ENCODE data around the gene KIRREL3.

The KIRREL3 gene

GRCh38 chr11:126782810-126783209, 217.8 kb downstream of the KIRREL3 start:
- DNase-seq (ENCODE audit: low spot score), result no peak

GRCh38 chr11:126781942-126782341, 218.6 kb downstream of the KIRREL3 start:
- no peak for DNase-seq (ENCODE audit: low spot score)

- DNase-seq (ENCODE audit: low spot score), result no peak
Measured at GRCh38 chr11:126776119-126776518, 224.5 kb downstream of the KIRREL3 start.

- no peak for DNase-seq (ENCODE audit: low spot score)
Measured at GRCh38 chr11:126772267-126772666, 228.3 kb downstream of the KIRREL3 start.

- no peak for DNase-seq (ENCODE audit: low spot score)
Measured at GRCh38 chr11:126768702-126769101, 231.9 kb downstream of the KIRREL3 start.

GRCh38 chr11:126766440-126766839, 234.1 kb downstream of the KIRREL3 start:
- DNase-seq (ENCODE audit: low spot score), result no peak

- no peak for DNase-seq (ENCODE audit: low spot score)
Measured at GRCh38 chr11:126765196-126765595, 235.4 kb downstream of the KIRREL3 start.

GRCh38 chr11:126764231-126764630, 236.3 kb downstream of the KIRREL3 start:
- no peak for DNase-seq (ENCODE audit: low spot score)

GRCh38 chr11:126756855-126757254, 243.7 kb downstream of the KIRREL3 start:
- DNase-seq (ENCODE audit: low spot score), result no peak

GRCh38 chr11:126756421-126756820, 244.1 kb downstream of the KIRREL3 start:
- DNase-seq (ENCODE audit: low spot score), result no peak

- no peak for DNase-seq (ENCODE audit: low spot score)
Measured at GRCh38 chr11:126755526-126755925, 245.0 kb downstream of the KIRREL3 start.

GRCh38 chr11:126754591-126755426, 245.8 kb downstream of the KIRREL3 start:
- DNase-seq (ENCODE audit: low spot score), result no peak

- no peak for DNase-seq (ENCODE audit: low spot score)
Measured at GRCh38 chr11:126753990-126754389, 246.6 kb downstream of the KIRREL3 start.

GRCh38 chr11:126751242-126751641, 249.3 kb downstream of the KIRREL3 start:
- no peak for DNase-seq (ENCODE audit: low spot score)

GRCh38 chr11:126748793-126749192, 251.8 kb downstream of the KIRREL3 start:
- DNase-seq (ENCODE audit: low spot score), result no peak

- DNase-seq (ENCODE audit: low spot score), result no peak
Measured at GRCh38 chr11:126748100-126748791, 252.3 kb downstream of the KIRREL3 start.

GRCh38 chr11:126747315-126747714, 253.3 kb downstream of the KIRREL3 start:
- DNase-seq (ENCODE audit: low spot score), result no peak

- no peak for DNase-seq (ENCODE audit: low spot score)
Measured at GRCh38 chr11:126746443-126746842, 254.1 kb downstream of the KIRREL3 start.

- DNase-seq (ENCODE audit: low spot score), result no peak
Measured at GRCh38 chr11:126744699-126745098, 255.9 kb downstream of the KIRREL3 start.

- DNase-seq (ENCODE audit: low spot score), result no peak
Measured at GRCh38 chr11:126743628-126744027, 256.9 kb downstream of the KIRREL3 start.

GRCh38 chr11:126742582-126742981, 258.0 kb downstream of the KIRREL3 start:
- DNase-seq (ENCODE audit: low spot score), result no peak

- DNase-seq (ENCODE audit: low spot score), result no peak
Measured at GRCh38 chr11:126740846-126741245, 259.7 kb downstream of the KIRREL3 start.

GRCh38 chr11:126739499-126740145, 260.9 kb downstream of the KIRREL3 start:
- DNase-seq (ENCODE audit: low spot score), result no peak
